ENCODE data around the gene NLGN1. TPM values are rescaled to one million over a fixed set of nuclear protein-coding genes. Genes with fewer than 3 reads are reported as not detected.

The NLGN1 gene
- total RNA-seq, 1 experiment from 2014 or later: 0.85 TPM

- H3K9me3 ChIP-seq (ENCODE audit: control insufficient read depth, insufficient read depth, low read depth, low read length): no peaks in the 10 kb centered on the region
- no peak overlapping the region for H3K27ac ChIP-seq (ENCODE audit: low read length)
- in situ Hi-C loops (cut with HindIII; ENCODE audit: low pct_unique_long_range_greater_than_20kb, low sequenced_read_pairs): no loop called here
- TF ChIP-seq CTCF (IDR thresholded peaks at IDR 0.05) (no peak), TCF7L2 (IDR thresholded peaks at IDR 0.05; ENCODE audit: low read depth, low read length) (no peak), REST (IDR thresholded peaks at IDR 0.05; ENCODE audit: insufficient read depth in 1 of 2, low read depth in 2 of 2, low read length in 1 of 2) (no peak), SIN3A (IDR thresholded peaks at IDR 0.05; ENCODE audit: borderline replicate concordance, insufficient read depth, low read depth, low read length) (no peak), POLR2AphosphoS5 (IDR thresholded peaks at IDR 0.05; ENCODE audit: low read depth, low read length) (no peak)
- no peak for DNase-seq (ENCODE audit: low read depth, low spot score)
- no peak for ATAC-seq
- H3K4me3 ChIP-seq (ENCODE audit: low read depth in 2 of 2, low read length in 2 of 2): no peak overlapping the region
- ChIA-PET POLR2A (no interaction called here), CTCF (no interaction called here)
- H3K4me1 ChIP-seq (ENCODE audit: control insufficient read depth, insufficient read depth, low read length): peaks cover 17% of the 10 kb centered on the region
- H3K36me3 ChIP-seq (ENCODE audit: control insufficient read depth, insufficient read depth, low read length): no peaks in the 10 kb centered on the region
- BruUV-seq (replicated peaks): no TSS peak
- peaks cover 53% of the 10 kb centered on the region for H3K27me3 ChIP-seq (ENCODE audit: control insufficient read depth, insufficient read depth, low read length)
- intact Hi-C loops (cut with micrococcal nuclease; ENCODE audit: unreplicated experiment): no loop called here
Measured at GRCh38 chr3:173399044-173399443, 1.5 kb downstream of the NLGN1 start.

- Histone ChIP-seq H3K36me3 (ENCODE audit: control insufficient read depth, insufficient read depth, low read length) (no peaks in the 10 kb centered on the region), H3K9me3 (ENCODE audit: control insufficient read depth, insufficient read depth, low read depth, low read length) (no peaks in the 10 kb centered on the region), H3K27ac (ENCODE audit: low read length) (no peak overlapping the region), H3K27me3 (ENCODE audit: control insufficient read depth, insufficient read depth, low read length) (peaks cover 43% of the 10 kb centered on the region), H3K4me1 (ENCODE audit: control insufficient read depth, insufficient read depth, low read length) (peaks cover 14% of the 10 kb centered on the region), H3K4me3 (ENCODE audit: low read depth in 2 of 2, low read length in 2 of 2) (no peak overlapping the region)
- ChIA-PET CTCF (no interaction called here), POLR2A (no interaction called here)
- ATAC-seq (no peak), DNase-seq (ENCODE audit: low read depth, low spot score) (no peak)
- no TSS peak for BruUV-seq (replicated peaks)
- in situ Hi-C loops (cut with HindIII; ENCODE audit: low pct_unique_long_range_greater_than_20kb, low sequenced_read_pairs): no loop called here
- TF ChIP-seq SIN3A (IDR thresholded peaks at IDR 0.05; ENCODE audit: borderline replicate concordance, insufficient read depth, low read depth, low read length): no peak
- TF ChIP-seq REST (IDR thresholded peaks at IDR 0.05; ENCODE audit: insufficient read depth in 1 of 2, low read depth in 2 of 2, low read length in 1 of 2): no peak
- TF ChIP-seq TCF7L2 (IDR thresholded peaks at IDR 0.05; ENCODE audit: low read depth, low read length): no peak
- no peak for TF ChIP-seq CTCF (IDR thresholded peaks at IDR 0.05)
- intact Hi-C loops (cut with micrococcal nuclease; ENCODE audit: unreplicated experiment): no loop called here
Measured at GRCh38 chr3:173401369-173401768, 3.8 kb downstream of the NLGN1 start.

Measured in Panc1 (cell line).